Upper lobe of right lung (tissue), 1 donor: ENCODE measurements around the gene DLG3. TPM values are rescaled to one million over a fixed set of nuclear protein-coding genes. Genes with fewer than 3 reads are reported as not detected.
"Not testable (repeated sequence)": the region's sequence is repeated elsewhere in the genome, so short reads cannot be mapped to it uniquely, and the experiment has no call there.

Experiments
- ATAC-seq: fragments of 200-7000 bp; cut with Tn5 transposase; one replicate; pipeline ENCODE4 v1.9.1; 2020; ENCODE audit warnings: mild to moderate bottlenecking, moderate library complexity
- DNase-seq: peaks from one replicate; pipeline ENCODE4 v3.0.0-alpha.2; 2020
- H3K27ac ChIP-seq: fragments of 200-600 bp; one replicate; pipeline ENCODE4 v1.8.0; 2022
- H3K27me3 ChIP-seq: fragments of 200-600 bp; one replicate; pipeline ENCODE4 v1.8.0; 2022; ENCODE audit warnings: mild to moderate bottlenecking
- H3K36me3 ChIP-seq: fragments of 200-600 bp; one replicate; pipeline ENCODE4 v1.8.0; 2022
- H3K4me1 ChIP-seq: fragments of 200-600 bp; one replicate; pipeline ENCODE4 v1.8.0; 2022
- H3K4me3 ChIP-seq: fragments of 200-600 bp; one replicate; pipeline ENCODE4 v1.8.0; 2022; ENCODE audit warnings: mild to moderate bottlenecking
- H3K9me3 ChIP-seq: fragments of 200-600 bp; one replicate; pipeline ENCODE4 v1.8.0; 2022
- CTCF ChIP-seq: fragments of 200-600 bp; IDR thresholded peaks from one replicate; pipeline ENCODE4 v1.8.0; 2022; ENCODE audit warnings: antibody characterized with exemption
- intact Hi-C: fragments of 100-400 bp; cut with DNase I; formaldehyde crosslinking; loops from one replicate; pipeline ENCODE4 v1.11.0; 2022
- total RNA-seq: library from RNA; stranded (reverse); fragmentation: NEBNext Ultra II Directional; extraction: Animal tissue kit (Norgen Biotek cat#: 25700); gene quantifications from one replicate; pipeline ENCODE4 v1.2.1, GENCODE V29; 2021
- donor health status: DM: no; HTN: yes; CAD: no; lungs with severe emphysema.

The DLG3 gene
- total RNA-seq, 1 donor from 2014 or later = 24.4 TPM

- no peaks in the 10 kb centered on the region for H3K9me3 ChIP-seq
Measured at GRCh38 chrX:70504772-70505450, 60.3 kb downstream of the DLG3 start.

GRCh38 chrX:70505451-70505841, 60.8 kb downstream of the DLG3 start:
- Histone ChIP-seq H3K9me3 (no peaks in the 10 kb centered on the region), H3K4me3 (no peak overlapping the region), H3K36me3 (no peaks in the 10 kb centered on the region), H3K27me3 (no peaks in the 10 kb centered on the region), H3K27ac (no peak overlapping the region), H3K4me1 (no peaks in the 10 kb centered on the region)
- intact Hi-C loops = no loop called here
- ATAC-seq (no peak), DNase-seq (no peak)
- no peak for TF ChIP-seq CTCF

More at GRCh38 chrX:70504772-70505450, 60.3 kb downstream of the DLG3 start:
- no peaks in the 10 kb centered on the region for H3K36me3 ChIP-seq
- DNase-seq (no peak), ATAC-seq (no peak)
- H3K4me1 ChIP-seq = no peaks in the 10 kb centered on the region
- no peak overlapping the region for H3K4me3 ChIP-seq
- intact Hi-C loops = no loop called here
- no peaks in the 10 kb centered on the region for H3K27me3 ChIP-seq
- H3K27ac ChIP-seq = no peak overlapping the region
- no peak for TF ChIP-seq CTCF

- ATAC-seq (no peak), DNase-seq (no peak)
- H3K4me1 ChIP-seq = no peaks in the 10 kb centered on the region
- no peak overlapping the region for H3K27ac ChIP-seq
- no peaks in the 10 kb centered on the region for H3K36me3 ChIP-seq
- H3K9me3 ChIP-seq = no peaks in the 10 kb centered on the region
- intact Hi-C loops = no loop called here
- no peak overlapping the region for H3K4me3 ChIP-seq
- H3K27me3 ChIP-seq = no peaks in the 10 kb centered on the region
- TF ChIP-seq CTCF = no peak
Measured at GRCh38 chrX:70508296-70508911, 63.8 kb downstream of the DLG3 start.

GRCh38 chrX:70509078-70509477, 64.4 kb downstream of the DLG3 start:
- intact Hi-C loops = no loop called here
- no peak for ATAC-seq
- Histone ChIP-seq H3K27ac (no peak overlapping the region), H3K4me1 (no peaks in the 10 kb centered on the region), H3K9me3 (no peaks in the 10 kb centered on the region), H3K4me3 (no peak overlapping the region), H3K27me3 (no peaks in the 10 kb centered on the region), H3K36me3 (no peaks in the 10 kb centered on the region)
- no peak for TF ChIP-seq CTCF
- no peak for DNase-seq

- intact Hi-C loops, H3K9me3 ChIP-seq, H3K36me3 ChIP-seq, H3K27ac ChIP-seq, ATAC-seq, H3K4me1 ChIP-seq, H3K4me3 ChIP-seq, DNase-seq, H3K27me3 ChIP-seq: not testable (repeated sequence)
Measured at GRCh38 chrX:70515270-70515669, 70.6 kb downstream of the DLG3 start.

GRCh38 chrX:70515692-70516091, 71.1 kb downstream of the DLG3 start:
- H3K27me3 ChIP-seq, H3K4me1 ChIP-seq, ATAC-seq, intact Hi-C loops, DNase-seq, H3K36me3 ChIP-seq, H3K27ac ChIP-seq, H3K9me3 ChIP-seq, H3K4me3 ChIP-seq: not testable (repeated sequence)
